ENCODE results near the gene LIF.
"Not testable (repeated sequence)": the region's sequence is repeated elsewhere in the genome, so short reads cannot be mapped to it uniquely, and the experiment has no call there.

Gene LIF

DNA sequence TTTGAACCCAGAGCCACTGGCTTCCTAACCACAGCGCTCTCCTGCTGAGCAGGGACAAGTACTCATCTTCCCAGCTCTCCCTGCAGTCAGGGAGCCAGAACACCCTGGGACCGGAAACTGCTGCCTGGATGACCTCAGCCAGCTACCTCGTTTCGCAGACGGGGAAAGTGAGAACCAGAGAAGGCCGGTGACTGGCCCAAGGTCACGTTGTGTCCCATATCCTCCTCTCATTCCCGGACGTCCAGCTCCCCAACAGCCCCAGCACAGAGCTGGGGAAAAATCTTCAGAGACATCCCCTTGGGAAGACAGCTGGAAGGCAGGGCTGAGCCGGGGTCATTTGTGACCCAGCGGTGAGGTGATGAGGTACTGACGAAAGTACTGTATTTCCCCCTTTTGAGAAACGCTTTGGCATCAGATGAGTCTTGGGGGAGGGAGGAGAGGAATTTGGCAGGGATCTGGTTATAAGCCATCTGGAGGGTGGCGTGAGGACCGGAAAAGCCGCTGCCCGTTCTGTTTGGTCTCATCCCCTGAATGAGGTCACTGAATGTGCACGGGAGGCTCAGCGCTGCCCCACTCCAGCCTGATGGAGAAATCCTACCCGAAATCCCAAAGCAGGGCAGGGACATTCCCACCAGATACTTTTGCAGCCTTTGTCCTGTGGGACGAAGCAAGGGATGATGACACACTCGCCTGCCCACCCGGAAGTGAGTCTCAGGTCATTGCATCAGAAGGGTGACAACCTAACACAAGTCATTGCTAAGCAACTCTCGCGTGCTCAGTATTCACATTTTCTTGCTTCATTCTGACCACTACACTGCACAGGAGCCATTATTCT lies 41.1 kb downstream of the LIF start:
- peak; percentile 38 for DNase-seq

DNA sequence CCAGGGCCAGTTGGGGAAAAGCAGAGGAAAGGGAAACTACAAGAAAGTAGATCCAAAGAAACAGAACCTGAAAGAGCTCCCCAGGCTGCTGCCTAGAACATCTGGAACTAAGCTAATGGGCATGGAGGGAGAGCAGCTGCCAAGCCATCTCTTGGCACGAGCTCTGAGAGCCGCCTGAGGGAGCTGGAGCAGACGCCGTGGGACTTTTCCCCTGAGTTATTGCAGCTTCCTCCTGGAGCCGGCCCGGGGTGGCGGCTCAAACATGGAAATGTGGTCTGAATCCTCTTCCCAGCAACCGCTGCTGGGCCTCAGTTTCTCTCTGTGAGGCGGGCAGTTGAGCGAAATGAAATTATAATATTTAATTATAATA lies 41.8 kb downstream of the LIF start:
- DNase-seq = no peak

DNA sequence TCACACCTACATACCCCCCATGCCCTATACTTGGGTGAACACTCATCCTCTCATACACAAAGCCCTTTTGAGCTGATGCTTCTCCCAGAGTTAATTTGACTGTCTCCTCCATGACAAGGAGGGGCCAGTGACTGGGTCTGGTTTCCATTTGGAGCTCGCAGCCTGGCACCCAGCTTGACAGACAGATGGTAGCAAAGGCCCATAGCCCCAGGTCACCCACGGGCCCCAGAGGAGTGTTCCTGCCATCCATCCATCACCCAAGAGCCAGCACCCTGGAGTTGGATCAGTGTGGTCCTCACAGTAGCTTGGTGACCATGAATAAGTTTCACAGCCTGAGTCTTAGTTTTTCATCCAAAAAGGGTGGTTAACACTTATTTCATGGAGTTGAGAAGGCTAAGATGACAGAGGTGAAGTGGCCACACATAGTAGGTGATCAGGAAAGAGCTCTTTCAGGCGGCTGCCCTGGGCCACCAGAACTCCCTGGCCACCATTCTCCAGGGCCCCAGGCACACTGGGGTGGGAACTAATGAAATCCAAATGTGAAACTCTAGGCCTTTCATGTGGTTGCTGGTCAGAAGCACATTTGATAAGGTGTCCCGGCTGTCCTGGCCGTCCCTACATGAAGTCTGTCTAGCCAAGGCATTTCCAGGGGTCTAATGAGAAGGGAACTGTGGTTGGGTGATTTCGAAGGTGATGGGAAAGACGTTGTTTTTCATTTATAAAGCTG lies 42.4 kb downstream of the LIF start:
- no peak for DNase-seq

DNA sequence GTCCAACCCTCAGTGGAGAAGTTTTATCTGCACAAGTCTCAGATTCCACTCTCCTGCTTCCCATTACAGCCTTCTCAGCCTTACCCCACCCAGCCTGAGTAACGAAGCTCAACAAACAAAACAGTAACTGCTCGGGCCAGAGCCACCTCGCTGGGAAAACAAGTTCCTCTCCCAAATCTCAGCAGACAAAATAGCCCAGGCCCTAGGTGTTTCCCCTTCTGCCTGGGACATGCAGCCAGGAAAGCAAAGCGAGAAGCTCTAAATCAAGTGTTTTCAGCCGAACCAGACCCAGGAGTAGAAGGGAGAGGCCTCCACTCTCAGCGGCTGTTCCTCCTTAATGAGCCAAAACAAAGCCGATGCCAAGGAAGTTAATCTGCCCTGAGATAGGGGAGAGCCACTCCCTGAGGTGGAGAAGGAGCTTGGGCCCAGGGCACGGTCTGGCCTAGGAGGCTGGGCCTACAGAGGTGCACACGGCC lies 44.0 kb downstream of the LIF start:
- no peak for DNase-seq

DNA sequence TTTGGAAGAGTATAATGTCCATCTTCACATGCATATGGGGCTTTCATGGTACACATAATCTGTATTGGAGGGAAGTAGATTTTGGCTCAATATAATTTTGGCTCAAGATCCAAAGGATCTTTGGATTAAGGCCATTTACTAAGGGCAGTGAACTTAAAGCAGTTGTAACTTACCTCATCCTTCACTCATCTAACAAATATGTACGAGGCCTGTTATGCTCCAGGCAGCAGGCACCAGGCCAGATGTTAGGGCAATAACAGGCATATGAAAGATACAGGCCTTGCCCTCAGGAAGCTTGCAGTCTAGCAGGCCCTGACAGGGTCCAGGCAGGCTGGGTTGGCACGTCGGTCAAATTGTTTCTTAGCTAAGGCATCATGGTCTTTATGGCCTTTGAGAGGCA lies 44.6 kb downstream of the LIF start:
- DNase-seq = no peak

DNA sequence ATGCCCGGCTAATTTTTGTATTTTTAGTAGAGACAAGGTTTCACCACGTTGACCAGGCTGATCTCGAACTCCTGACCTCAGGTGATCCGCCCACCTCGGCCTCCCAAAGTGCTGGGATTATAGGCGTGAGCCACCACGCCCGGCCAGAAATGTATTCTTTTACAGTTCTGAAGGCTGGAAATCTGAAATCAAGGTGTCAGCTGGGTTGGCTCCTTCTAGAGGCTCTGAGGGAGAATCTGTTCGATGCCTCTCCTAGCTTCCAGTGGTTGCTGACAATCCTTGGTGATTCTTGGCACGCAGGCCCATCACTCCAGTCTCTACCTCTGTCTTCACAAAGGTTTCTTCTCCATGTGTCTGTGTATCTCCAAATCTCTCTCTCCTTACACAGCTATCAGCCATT lies 45.7 kb downstream of the LIF start:
- not testable (repeated sequence) for DNase-seq

DNA sequence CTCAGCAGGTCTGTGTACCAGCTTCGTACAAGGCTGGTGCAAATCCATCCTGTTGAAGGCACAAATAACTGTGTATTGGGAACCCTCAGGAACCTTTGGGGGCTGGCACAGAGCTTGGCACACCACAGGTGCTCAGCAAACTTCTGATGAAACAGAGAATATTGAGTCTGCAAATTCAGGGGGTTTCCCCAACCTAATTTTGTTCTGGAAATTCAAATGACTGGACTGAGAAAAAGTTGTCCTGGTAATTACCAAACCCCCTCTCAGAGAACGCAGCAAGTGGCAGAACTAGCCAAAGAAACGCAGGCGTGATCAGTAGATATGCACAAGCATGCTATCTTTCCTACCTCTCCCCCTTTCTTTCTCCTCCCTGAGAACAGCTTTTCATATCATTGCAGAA lies 47.6 kb downstream of the LIF start:
- DNase-seq = no peak

DNA sequence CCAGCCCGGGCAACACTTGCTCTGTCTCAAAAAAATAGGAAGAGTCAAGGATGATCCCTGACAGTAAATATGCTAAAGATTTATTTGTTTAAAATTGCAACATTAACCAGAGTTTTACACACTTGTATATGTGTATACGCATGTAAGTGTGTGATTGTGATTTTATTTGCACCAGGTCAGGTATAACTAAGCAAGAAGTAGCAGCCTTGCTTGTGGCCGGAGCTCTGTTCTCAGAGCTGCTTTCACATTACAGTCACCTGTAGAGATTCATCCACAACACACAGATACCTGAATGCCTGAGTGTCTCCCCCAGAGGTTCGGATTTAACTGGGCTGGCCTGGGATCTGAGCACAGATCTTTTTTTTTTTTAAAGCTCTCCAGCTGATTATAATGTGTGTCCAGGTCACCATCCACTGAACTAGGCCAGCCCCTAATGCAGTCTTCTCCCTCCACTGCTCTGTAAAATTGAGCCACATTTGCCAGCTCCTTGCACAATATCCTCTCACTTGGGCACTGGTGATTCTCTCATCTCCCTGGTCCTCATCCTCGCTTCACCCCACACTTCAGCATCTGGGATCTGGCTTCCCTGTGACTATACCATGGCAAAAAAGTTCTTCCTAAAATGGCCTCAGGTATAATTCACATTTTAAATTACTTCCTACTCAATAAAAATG lies 48.3 kb downstream of the LIF start:
- no peak for DNase-seq

DNA sequence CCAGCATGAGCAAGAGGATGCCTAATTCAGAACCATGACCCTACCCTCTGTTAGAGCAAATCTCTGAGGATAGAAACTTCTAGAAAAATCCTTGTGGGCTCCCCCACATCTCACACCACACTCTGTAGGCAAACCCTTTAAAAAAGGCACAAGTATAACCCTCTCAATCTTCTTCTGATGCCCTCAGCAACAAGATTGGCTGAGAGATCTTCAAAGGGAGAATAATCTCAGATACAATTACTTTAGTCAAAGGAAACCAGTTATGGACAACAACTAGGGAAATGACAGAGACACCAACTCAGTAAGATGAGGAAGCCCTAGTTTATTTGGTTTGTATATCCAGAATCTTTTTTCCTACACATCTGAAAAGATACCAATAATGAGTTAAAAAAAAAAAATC lies 49.2 kb downstream of the LIF start:
- DNase-seq = no peak

DNA sequence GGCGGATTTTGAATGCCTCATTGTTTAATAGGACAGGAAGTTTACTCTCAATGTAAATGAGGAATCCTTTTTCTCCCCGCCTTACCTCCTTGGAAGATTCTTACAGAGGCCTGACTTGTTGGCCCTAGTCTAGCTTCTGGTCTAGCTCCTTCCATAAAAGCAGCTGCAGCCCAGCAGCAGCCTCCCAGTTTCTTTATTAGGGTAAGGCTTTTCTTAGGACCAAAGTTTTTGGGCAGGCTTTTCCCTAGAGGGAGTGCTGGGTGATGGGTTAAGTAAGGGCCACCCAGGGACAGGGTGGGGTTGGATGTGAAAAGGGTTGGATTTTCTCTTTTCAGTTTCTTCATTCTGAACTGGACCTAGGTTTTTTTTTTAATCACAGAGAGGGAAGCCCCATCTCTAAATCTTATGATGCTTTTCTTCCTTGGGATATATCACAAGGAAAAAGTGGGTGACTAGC lies 49.7 kb downstream of the LIF start:
- no peak for DNase-seq

DNA sequence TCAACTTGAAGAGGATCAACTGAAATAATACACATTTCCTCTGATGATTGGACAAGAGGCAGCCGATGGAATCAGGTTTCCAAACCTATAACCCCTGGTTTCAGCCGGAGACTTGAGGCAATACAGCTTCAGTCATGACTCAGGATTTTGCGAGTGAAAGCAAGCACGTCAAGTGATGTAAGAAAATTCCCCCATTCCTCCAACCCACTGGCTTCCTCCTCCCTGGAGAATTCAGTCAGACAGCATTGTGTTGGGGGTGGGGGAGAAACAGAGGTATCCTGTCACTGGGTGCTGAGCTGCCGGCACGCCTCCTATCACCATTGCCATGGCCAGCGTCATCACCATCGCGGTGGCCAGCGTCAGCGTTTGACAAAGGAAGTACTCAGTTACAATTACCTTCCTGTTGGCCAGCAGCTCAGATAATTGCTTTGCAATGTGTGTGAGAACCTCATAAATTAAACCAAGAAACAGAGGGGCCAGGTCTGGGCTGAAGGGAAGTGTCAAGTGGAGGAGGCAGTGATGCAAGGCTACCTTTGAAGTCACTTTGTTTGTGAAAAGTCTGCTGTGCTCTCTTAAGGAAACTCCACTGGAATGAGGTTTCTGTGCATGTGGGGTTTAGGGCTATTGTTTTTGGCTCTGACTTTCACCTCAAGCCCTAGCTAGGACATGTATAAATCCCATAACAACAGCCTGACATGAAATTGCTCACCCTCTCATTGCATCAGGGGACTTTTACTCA lies 50.2 kb downstream of the LIF start:
- DNase-seq = peak; percentile 96

DNA sequence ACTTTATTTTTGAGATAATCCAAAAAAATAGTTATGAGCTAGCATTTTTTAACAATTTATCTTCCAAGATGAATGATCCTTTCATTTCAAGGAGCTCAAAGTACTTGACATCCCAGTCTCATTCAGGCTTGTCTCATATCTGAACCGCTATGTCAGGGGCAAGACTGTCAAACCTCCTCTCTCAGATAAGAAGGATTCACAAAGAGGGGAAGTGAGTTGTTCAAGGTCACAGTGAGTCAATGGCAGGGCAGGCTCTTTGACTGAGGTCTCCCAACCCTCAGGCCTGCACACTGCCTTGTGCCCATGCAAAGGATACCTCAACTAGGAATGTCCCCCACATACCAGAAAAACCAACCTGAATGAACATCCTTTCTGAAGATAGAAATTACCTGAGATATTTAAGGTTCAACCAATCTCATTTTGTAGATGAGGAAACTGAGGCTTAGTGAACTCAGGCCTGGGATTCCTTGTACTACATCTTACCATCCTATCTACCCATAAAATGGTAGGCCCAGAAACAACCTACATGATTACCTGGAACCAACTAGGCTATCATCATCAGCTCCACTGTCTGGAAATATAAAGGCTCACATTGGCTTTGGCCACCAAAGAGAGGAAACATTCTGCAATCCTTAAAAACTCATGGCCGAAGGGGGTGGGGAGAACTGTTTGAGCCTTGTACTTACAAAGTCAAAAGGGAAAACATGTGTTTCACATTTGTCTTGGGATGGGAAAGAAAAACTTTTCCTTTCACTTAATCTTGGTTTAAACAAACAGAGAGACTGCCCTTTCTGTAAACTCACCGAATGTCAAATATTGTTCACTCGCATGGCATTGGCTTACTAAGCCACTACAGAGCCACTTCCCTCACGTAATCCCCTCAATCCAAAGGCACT lies 51.1 kb downstream of the LIF start:
- no peak for DNase-seq

DNA sequence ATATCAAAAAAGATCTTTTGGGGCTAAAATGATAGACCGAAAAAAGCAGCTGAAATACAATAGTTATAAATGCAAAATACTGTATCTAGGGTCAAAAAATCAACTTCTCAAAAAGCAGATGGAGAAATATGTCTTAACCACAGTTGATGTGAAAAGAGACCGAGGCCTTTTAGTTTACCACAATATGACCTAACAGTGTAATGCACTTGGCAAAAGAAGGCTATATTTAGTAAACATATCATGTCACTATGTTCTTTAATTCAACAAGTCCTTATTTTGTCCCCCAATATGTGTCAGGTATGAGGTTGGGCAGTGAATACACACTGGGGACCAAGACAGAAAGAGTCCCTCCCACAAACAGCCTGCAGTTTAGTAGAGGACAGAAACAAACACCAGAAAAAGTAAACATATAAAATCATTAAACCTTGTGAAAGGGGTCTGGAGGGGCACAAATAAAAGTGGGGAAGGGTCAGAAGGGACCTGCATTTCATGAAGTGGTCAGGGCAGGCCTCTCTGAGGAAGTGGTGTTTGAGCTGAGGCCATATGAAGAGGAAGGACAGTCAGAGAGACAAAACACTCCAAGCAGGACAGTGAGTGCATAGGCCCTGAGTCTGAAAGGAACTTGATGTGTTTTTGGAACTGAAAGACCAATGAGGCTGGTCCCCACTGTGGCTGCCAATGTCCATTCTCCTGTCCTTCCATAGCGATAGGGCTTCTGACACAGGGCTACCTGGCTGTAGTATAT lies 53.4 kb downstream of the LIF start:
- DNase-seq = no peak

DNA sequence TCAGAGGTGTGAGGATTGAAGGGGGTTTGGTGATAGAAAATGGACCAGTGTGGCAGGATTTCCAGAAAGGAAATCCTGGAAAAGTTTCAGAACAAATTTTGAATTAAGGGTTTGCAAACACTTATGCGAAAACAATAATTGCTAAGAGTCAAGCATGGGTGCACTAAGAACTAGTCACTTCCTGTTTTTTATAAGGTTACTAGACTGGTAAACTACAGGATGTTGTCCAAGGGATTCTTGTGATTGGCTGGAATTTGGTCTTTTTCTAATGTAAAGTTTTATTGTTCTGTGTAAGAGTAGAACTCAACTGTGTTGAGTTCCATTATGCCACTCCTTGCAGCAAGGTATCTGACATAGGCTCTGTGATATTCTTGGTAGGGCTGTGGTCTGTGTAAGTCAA lies 54.1 kb downstream of the LIF start:
- DNase-seq = peak; percentile 18

DNA sequence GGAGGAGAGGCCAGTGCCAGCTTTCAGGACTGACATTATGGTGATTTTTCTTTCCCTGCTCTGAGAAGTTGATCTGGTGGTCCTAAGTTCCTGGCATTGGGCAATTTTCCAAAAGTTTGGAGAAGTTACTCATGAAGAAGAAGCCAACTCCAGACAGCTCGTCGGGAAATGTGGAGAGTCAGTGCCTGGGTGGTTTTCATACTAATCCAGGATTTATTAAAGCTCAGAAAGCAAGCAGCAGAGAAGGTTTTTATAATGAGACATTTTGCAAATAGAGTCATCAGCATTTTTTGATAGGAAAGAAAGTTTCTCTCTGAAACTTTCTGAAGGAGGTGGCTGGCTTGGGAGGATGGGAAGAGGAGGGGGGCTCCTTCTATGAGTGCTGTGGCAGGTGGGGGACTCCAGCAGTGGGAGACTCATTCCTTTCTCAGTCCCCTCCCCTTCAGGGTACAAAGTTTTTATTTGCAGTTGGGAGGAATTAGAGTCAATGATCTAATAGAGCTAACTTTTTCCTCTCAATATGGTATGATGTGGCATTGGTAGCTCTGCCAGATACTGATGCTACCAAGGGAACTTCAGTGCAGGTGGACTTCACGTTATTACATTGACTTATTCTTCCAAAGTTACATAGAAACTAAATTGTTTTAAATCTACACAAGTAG lies 55.4 kb downstream of the LIF start:
- no peak for DNase-seq

DNA sequence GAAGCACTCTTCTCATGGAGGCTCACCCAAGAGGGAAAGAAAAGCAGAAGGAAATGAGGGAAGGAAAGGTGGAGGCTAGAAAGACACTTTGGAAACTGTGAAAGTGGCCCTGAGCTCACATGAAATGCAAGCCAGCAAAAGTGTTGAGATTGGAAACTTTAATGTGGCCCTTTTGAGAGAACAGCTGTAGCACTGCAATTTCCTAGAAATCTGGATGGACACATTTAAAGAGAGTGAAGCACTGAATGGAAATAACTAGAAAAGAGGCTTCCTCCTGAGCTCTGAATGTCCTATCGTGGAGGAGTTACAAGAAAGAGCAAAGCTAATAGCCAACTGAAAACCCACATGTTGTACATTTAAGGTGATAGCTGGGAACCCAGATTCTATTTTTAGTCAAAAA lies 56.0 kb downstream of the LIF start:
- DNase-seq = no peak

All from DMS153 (cell line).